SK-N-SH (cell line): ENCODE data around the gene SFSWAP. TPM values are rescaled to one million over a fixed set of nuclear protein-coding genes. Genes with fewer than 3 reads are reported as not detected.

Source experiments
- CTCF ChIA-PET: fragments of 300-600, 350-600 bp; formaldehyde crosslinking; extraction: SDS; loops from one replicate; lab custom pipeline; 2021; lab: Yijun Ruan, JAX
- POLR2A ChIA-PET: fragments of 350-600 bp; sonication (Branson Sonifier 250); formaldehyde crosslinking; extraction: SDS; loops from one replicate; lab custom pipeline; 2020; ENCODE audit warnings: antibody characterized with exemption, inconsistent platforms; lab: Yijun Ruan, JAX
- DNase-seq: peaks from one replicate; pipeline ENCODE4 v3.0.0; 2012
- H2AFZ ChIP-seq: fragments of 200-600 bp; sonication (generic); 2 replicates; pipeline ENCODE4 v1.8.1; 2016; ENCODE audit warnings: antibody characterized with exemption, mild to moderate bottlenecking, low read depth
- H3F3A ChIP-seq: fragments of 200-600 bp; sonication (generic); replicated peaks from 2 replicates; pipeline ENCODE3; 2016; ENCODE audit warnings: antibody characterized with exemption, mild to moderate bottlenecking; ENCODE audit not compliant: insufficient read depth
- H3K27ac ChIP-seq, 2 experiments: fragments of 200-500 bp in 1 of 2; fragments of 200-600 bp in 1 of 2; sonication (Bioruptor generic) in 1 of 2; sonication (generic), shearing (Covaris generic) in 1 of 2; 2 replicates each; pipeline versions ENCODE4 v1.5.1 to v1.6.1; 2014 to 2016; ENCODE audit warnings: low read depth in 2 of 2, inconsistent platforms in 1 of 2, low read length in 1 of 2, mild to moderate bottlenecking in 1 of 2, mixed read lengths in 1 of 2
- H3K27me3 ChIP-seq: fragments of 200-600 bp; sonication (generic), shearing (Covaris generic); 2 replicates; pipeline ENCODE4 v1.6.1; 2016; ENCODE audit warnings: mixed run types; ENCODE audit not compliant: insufficient read depth
- H3K36me3 ChIP-seq, 2 experiments: fragments of 200-500 bp in 1 of 2; fragments of 200-600 bp in 1 of 2; sonication (Bioruptor generic) in 1 of 2; sonication (generic) in 1 of 2; replicated peaks in 1 of 2; 2 replicates each; pipeline versions ENCODE3 to v1.5.1; 2014 to 2016; ENCODE audit warnings: low read length in 1 of 2, mild to moderate bottlenecking in 1 of 2; ENCODE audit not compliant: insufficient read depth in 2 of 2, control insufficient read depth in 1 of 2
- H3K4me1 ChIP-seq, 2 experiments: fragments of 200-500 bp in 1 of 2; fragments of 200-600 bp in 1 of 2; sonication (Bioruptor generic) in 1 of 2; sonication (generic), shearing (Covaris generic) in 1 of 2; 2 replicates each; pipeline versions ENCODE4 v1.5.1 to v1.6.1; 2014 to 2016; ENCODE audit warnings: low read depth in 1 of 2, low read length in 1 of 2, mixed run types in 1 of 2; ENCODE audit not compliant: insufficient read depth in 2 of 2, control insufficient read depth in 1 of 2
- H3K4me2 ChIP-seq: fragments of 200-600 bp; sonication (generic), shearing (Covaris generic); 2 replicates; pipeline ENCODE4 v1.6.1; 2017; ENCODE audit warnings: mixed run types
- H3K4me3 ChIP-seq, 2 experiments: fragments of 200-500 bp in 1 of 2; fragments of 200-600 bp in 1 of 2; sonication (Bioruptor generic) in 1 of 2; sonication (generic), shearing (Covaris generic) in 1 of 2; 2 replicates each; pipeline versions ENCODE4 v1.5.1 to v1.8.1; 2014 to 2016; ENCODE audit warnings: low read depth in 2 of 2, inconsistent platforms in 1 of 2, low read length in 1 of 2, mild to moderate bottlenecking in 1 of 2, mixed read lengths in 1 of 2, moderate library complexity in 1 of 2
- H3K79me2 ChIP-seq: fragments of 200-600 bp; sonication (generic); 2 replicates; pipeline ENCODE4 v1.8.1; 2017; ENCODE audit warnings: mild to moderate bottlenecking; ENCODE audit not compliant: insufficient read depth
- H3K9ac ChIP-seq: fragments of 200-600 bp; sonication (generic); 2 replicates; pipeline ENCODE4 v1.6.1; 2017; ENCODE audit warnings: mixed run types
- H3K9me2 ChIP-seq: fragments of 200-600 bp; sonication (generic); 2 replicates; pipeline ENCODE4 v1.6.1; 2017; ENCODE audit warnings: mixed run types
- H3K9me3 ChIP-seq: fragments of 200-600 bp; sonication (generic); 2 replicates; pipeline ENCODE4 v1.6.1; 2017; ENCODE audit warnings: mixed run types, mild to moderate bottlenecking, moderate library complexity
- H4K20me1 ChIP-seq: fragments of 200-600 bp; sonication (generic); 2 replicates; pipeline ENCODE4 v1.6.1; 2017; ENCODE audit warnings: mild to moderate bottlenecking, mixed run types; ENCODE audit not compliant: insufficient read depth
- EP300 ChIP-seq, 2 experiments: IDR thresholded peaks; 2 replicates each; pipeline versions ENCODE4 v1.4.0 to v1.6.1; 2012; ENCODE audit warnings: borderline replicate concordance in 1 of 2, low read depth in 1 of 2, low read length in 1 of 2
- EZH2phosphoT487 ChIP-seq: fragments of 200-600 bp; sonication (generic); IDR thresholded peaks from 2 replicates; pipeline ENCODE4 v1.6.1; 2017; ENCODE audit warnings: low read depth, mixed run types, mild to moderate bottlenecking, antibody characterized with exemption, moderate library complexity, borderline replicate concordance
- FOXJ3 ChIP-seq: sonication (generic); formaldehyde crosslinking; IDR thresholded peaks from 2 replicates; pipeline ENCODE4 v1.5.1; 2020; ENCODE audit warnings: mild to moderate bottlenecking, missing genetic modification reagents
- GABPA ChIP-seq: IDR thresholded peaks from 2 replicates; pipeline ENCODE4 v1.4.0; 2012; ENCODE audit warnings: low read depth, mild to moderate bottlenecking
- MEF2A ChIP-seq: IDR thresholded peaks from 2 replicates; pipeline ENCODE4 v1.4.0; 2012; ENCODE audit warnings: low read depth, borderline replicate concordance
- NFIC ChIP-seq: IDR thresholded peaks from 2 replicates; pipeline ENCODE4 v1.4.0; 2012; ENCODE audit warnings: borderline replicate concordance
- SMC3 ChIP-seq: IDR thresholded peaks from 2 replicates; pipeline ENCODE4 v1.6.1; 2012; ENCODE audit warnings: low read depth, low read length, improper control_type of control experiment
- TCF12 ChIP-seq: IDR thresholded peaks from 2 replicates; pipeline ENCODE4 v1.4.0; 2012
- ZBTB33 ChIP-seq: IDR thresholded peaks from 2 replicates; pipeline ENCODE4 v1.4.0; 2012; ENCODE audit warnings: low read depth, borderline replicate concordance
- WGBS: methylation state at CpG from one replicate; pipeline ENCODE4 v1.1.6; 2017; ENCODE audit warnings: low lambda C conversion rate; 5-methylcytosine and 5-hydroxymethylcytosine counted together
- polyA plus RNA-seq, 3 experiments: library from polyadenylated mRNA; depleted of rRNA; stranded (reverse); fragments of >200 nt; gene quantifications; 2 replicates each; pipeline ENCODE4 v1.2.3, GENCODE V29; 2012
- TF ChIP-seq, protein P1 (sequence below): fragments of 200-600 bp; sonication (generic); IDR thresholded peaks from 2 replicates; pipeline ENCODE4 v1.6.1; 2017; ENCODE audit warnings: antibody characterized with exemption, mild to moderate bottlenecking, moderate library complexity

The SFSWAP gene
- polyA plus RNA-seq, 1 of the 3 experiments (the other 2 are of a cell fraction): 27.9 TPM

DNA sequence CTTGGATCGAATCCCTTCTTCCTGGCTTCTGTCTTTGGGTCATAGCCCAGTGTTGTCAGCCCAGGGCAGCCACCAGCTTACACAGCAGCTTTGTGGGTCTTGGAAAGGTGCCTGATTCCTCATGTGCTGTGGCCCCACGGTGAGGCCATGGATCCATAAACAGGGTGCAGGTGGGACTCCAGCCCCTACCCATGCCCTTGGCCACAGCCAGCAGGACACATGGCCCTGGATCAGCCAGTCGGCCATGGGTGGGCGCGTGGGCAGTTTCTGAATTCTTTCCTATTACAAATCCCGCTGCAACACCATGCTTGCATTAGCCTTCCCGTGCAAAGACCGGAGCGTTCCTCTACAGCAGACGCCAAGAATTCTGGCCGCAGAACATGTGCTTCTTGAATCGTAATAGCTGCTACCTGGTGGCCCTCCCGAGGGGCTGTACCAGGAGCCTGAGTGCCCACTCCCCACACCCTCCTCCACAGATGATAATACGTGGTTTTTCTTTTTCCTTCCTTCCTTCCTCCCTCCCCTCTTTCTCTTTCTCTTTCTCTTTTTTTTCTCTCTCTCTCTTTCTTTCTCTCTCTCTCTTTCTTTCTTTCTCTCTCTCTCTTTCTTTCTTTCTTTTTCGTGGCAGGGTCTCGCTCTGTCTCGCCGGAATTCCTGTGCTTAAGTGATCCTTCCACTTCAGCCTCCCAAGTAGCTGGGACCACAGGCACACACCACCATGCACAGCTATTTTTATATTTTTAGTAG, 114.4 kb downstream of the SFSWAP start (continued):
- TF ChIP-seq ZBTB33: no peak
- TF ChIP-seq FOXJ3 (CRISPR knock-in tag): no peak
- no peak for TF ChIP-seq EZH2phosphoT487
- TF ChIP-seq SMC3: no peak

DNA sequence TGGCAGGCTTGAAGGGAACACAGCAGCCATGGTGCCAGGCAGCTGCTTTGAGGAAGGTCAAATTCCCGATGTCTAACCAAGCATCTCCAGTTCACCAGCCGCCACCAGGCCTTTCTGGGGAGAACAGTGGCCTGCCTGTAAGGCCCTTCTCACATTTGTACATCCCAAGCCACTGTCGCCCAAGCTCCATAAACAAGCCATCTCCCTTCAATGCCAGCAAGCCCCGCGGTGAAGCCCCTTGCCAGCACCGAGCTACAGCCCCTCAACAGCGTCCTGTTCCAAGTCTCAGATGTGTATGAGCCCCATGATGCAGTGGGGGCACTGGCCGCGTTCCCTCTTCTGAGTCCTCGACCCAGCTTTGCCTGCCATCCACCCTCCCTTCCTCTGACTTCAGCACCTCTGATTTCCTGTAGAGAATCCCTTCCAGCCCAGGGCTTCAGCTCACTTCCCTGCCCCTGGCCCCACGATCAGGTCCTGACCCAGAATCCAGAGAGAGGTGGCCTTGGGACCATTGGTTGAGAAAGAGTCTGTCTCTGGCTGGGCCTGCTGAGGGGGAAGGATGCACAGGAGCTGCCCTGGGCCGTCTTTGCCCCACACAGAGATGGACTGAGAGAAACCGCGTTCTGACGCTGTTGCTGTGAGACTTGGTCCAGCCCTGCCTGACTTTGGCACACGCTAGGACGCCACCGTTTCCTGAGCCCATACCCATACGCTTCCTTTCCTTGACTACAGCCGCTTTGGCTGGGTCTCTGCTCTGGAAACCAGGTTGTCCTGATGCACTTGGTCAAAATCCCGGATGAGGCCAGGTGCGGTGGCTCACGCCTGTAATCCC, 115.4 kb downstream of the SFSWAP start:
- no peaks in the 10 kb centered on the region for H3F3A ChIP-seq
- no peaks in the 10 kb centered on the region for H3K36me3 ChIP-seq
- POLR2A ChIA-PET: no interaction called here
- H3K9me2 ChIP-seq: no peaks in the 10 kb centered on the region
- H3K27ac ChIP-seq: no peak overlapping the region
- DNase-seq: no peak
- TF ChIP-seq MEF2A: no peak
- TF ChIP-seq GABPA: no peak
- TF ChIP-seq, protein P1, sequence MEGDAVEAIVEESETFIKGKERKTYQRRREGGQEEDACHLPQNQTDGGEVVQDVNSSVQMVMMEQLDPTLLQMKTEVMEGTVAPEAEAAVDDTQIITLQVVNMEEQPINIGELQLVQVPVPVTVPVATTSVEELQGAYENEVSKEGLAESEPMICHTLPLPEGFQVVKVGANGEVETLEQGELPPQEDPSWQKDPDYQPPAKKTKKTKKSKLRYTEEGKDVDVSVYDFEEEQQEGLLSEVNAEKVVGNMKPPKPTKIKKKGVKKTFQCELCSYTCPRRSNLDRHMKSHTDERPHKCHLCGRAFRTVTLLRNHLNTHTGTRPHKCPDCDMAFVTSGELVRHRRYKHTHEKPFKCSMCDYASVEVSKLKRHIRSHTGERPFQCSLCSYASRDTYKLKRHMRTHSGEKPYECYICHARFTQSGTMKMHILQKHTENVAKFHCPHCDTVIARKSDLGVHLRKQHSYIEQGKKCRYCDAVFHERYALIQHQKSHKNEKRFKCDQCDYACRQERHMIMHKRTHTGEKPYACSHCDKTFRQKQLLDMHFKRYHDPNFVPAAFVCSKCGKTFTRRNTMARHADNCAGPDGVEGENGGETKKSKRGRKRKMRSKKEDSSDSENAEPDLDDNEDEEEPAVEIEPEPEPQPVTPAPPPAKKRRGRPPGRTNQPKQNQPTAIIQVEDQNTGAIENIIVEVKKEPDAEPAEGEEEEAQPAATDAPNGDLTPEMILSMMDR: no peak
- no peak for TF ChIP-seq TCF12
- TF ChIP-seq EP300 (IDR thresholded peaks at IDR 0.05; ENCODE audit: borderline replicate concordance in 1 of 2, low read depth in 1 of 2, low read length in 1 of 2): no peak
- no peak for TF ChIP-seq EZH2phosphoT487
- no peak for TF ChIP-seq NFIC
- TF ChIP-seq, all 33 proteins: peak for 0
- no peaks in the 10 kb centered on the region for H3K79me2 ChIP-seq
- H3K4me1 ChIP-seq: peaks cover 0 to 16% of the 10 kb centered on the region in 2 experiments; a peak in 1 of 4 replicates
- no peaks in the 10 kb centered on the region for H3K27me3 ChIP-seq
- CTCF ChIA-PET: interaction anchor here (0.8 to 6.2 kb wide), 5 partner anchors 115 to 910 kb away, joined by 3 to 51 read pairs (median 5); partner anchors contain the start of gene SFSWAP
- no peaks in the 10 kb centered on the region for H4K20me1 ChIP-seq
- 90% methylated on average over 23 of the region's 23 CpGs for WGBS
- no peak overlapping the region for H3K4me2 ChIP-seq
- H2AFZ ChIP-seq: no peak overlapping the region
- H3K4me3 ChIP-seq: no peak overlapping the region
- no peaks in the 10 kb centered on the region for H3K9me3 ChIP-seq
- no peak overlapping the region for H3K9ac ChIP-seq
